SU-DHL-6 (cell line): Measurements from ENCODE around the gene POLR3B.

Experiments
- H2AFZ ChIP-seq: fragments of 200-600 bp; sonication (generic); 2 replicates; pipeline ENCODE4 v1.6.1; 2014; ENCODE audit warnings: low read depth, mild to moderate bottlenecking, moderate library complexity, mixed read lengths, antibody characterized with exemption, low read length; ENCODE audit not compliant: severe bottlenecking
- H3F3A ChIP-seq: fragments of 200-600 bp; shearing (Covaris generic); 2 replicates; pipeline ENCODE4 v1.6.0; 2016; ENCODE audit warnings: antibody characterized with exemption, mild to moderate bottlenecking; ENCODE audit not compliant: insufficient read depth
- H3K27ac ChIP-seq: fragments of 200-600 bp; sonication (generic); 2 replicates; pipeline ENCODE4 v1.5.1; 2016; ENCODE audit warnings: low read depth, mild to moderate bottlenecking, low read length, moderate library complexity, mixed read lengths
- H3K27me3 ChIP-seq: fragments of 200-600 bp; sonication (generic), shearing (Covaris generic); 2 replicates; pipeline ENCODE4 v1.6.0; 2014; ENCODE audit warnings: mild to moderate bottlenecking, low read length
- H3K36me3 ChIP-seq: fragments of 200-600 bp; sonication (generic); 2 replicates; pipeline ENCODE4 v1.6.1; 2014; ENCODE audit warnings: mild to moderate bottlenecking, low read length, mixed read lengths
- H3K4me2 ChIP-seq: fragments of 300-600, 200-600 bp; shearing (Covaris generic), sonication (generic); 2 replicates; pipeline ENCODE4 v1.6.0; 2014; ENCODE audit warnings: low read length, low read depth, mild to moderate bottlenecking; ENCODE audit not compliant: poor library complexity, severe bottlenecking
- H3K4me3 ChIP-seq: fragments of 200-600 bp; sonication (generic); 2 replicates; pipeline ENCODE4 v1.5.1; 2014; ENCODE audit warnings: antibody characterized with exemption, low read length, mild to moderate bottlenecking, mixed read lengths; ENCODE audit not compliant: insufficient read depth, poor library complexity, severe bottlenecking
- H3K79me2 ChIP-seq: fragments of 200-600 bp; sonication (generic); 2 replicates; pipeline ENCODE4 v1.6.1; 2014; ENCODE audit warnings: mild to moderate bottlenecking, low read length, moderate library complexity; ENCODE audit not compliant: insufficient read depth
- H3K9ac ChIP-seq: fragments of 200-600 bp; sonication (generic); 2 replicates; pipeline ENCODE4 v1.7.0; 2014; ENCODE audit warnings: mild to moderate bottlenecking, low read length
- H3K9me2 ChIP-seq: fragments of 200-600 bp; sonication (generic); replicated peaks from 2 replicates; pipeline ENCODE4 v1.6.1; 2014; ENCODE audit warnings: low read length; ENCODE audit not compliant: insufficient read depth
- H3K9me3 ChIP-seq: fragments of 200-600 bp; sonication (generic); 2 replicates; pipeline ENCODE4 v1.6.1; 2014; ENCODE audit warnings: low read length, mixed read lengths; ENCODE audit not compliant: insufficient read depth
- H4K20me1 ChIP-seq: fragments of 200-600 bp; sonication (generic); 2 replicates; pipeline ENCODE4 v1.6.1; 2014; ENCODE audit warnings: low read depth, mild to moderate bottlenecking, antibody characterized with exemption, low read length, moderate library complexity, mixed read lengths
- EZH2phosphoT487 ChIP-seq: fragments of 200-600 bp; sonication (generic), shearing (Covaris generic); conservative IDR thresholded peaks from 2 replicates; pipeline ENCODE4 v1.6.1; 2018; ENCODE audit warnings: mild to moderate bottlenecking, antibody characterized with exemption, low read length, moderate library complexity, mixed read lengths
- TF ChIP-seq, protein P1 (sequence below): fragments of 200-600 bp; sonication (generic); IDR thresholded peaks from one replicate; pipeline ENCODE4 v1.5.1; 2017; ENCODE audit warnings: antibody characterized with exemption, mild to moderate bottlenecking, low read length, moderate library complexity; ENCODE audit not compliant: insufficient read depth, poor library complexity, severe bottlenecking

Gene POLR3B

DNA sequence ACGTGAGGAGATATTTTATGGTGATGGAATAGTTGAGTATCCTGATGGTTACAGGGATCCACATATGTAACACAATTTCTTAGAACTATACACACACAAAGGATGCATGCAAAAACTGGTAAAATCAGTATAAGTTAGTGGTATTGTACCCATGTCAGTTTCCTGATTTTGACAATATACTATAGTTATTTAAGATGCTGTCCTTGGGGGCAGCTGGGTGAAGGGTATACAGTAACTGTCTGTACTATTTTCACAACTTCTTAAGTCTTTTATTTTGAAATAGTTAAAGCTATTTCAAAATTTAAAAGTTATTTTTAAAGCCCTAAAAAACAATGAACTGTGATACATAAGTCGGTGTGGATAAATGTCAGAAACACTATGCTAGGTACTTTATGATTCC is 24.5 kb upstream of the POLR3B start:
- Histone ChIP-seq H3K27me3 (no peaks in the 10 kb centered on the region), H2AFZ (no peak overlapping the region), H3K9me2 (no peaks in the 10 kb centered on the region), H4K20me1 (no peaks in the 10 kb centered on the region), H3K4me3 (no peak overlapping the region), H3K79me2 (no peaks in the 10 kb centered on the region), H3F3A (no peaks in the 10 kb centered on the region), H3K4me2 (no peak overlapping the region), H3K27ac (no peak overlapping the region), H3K36me3 (no peaks in the 10 kb centered on the region), H3K9me3 (no peaks in the 10 kb centered on the region), H3K9ac (no peak overlapping the region)
- TF ChIP-seq, protein P1, sequence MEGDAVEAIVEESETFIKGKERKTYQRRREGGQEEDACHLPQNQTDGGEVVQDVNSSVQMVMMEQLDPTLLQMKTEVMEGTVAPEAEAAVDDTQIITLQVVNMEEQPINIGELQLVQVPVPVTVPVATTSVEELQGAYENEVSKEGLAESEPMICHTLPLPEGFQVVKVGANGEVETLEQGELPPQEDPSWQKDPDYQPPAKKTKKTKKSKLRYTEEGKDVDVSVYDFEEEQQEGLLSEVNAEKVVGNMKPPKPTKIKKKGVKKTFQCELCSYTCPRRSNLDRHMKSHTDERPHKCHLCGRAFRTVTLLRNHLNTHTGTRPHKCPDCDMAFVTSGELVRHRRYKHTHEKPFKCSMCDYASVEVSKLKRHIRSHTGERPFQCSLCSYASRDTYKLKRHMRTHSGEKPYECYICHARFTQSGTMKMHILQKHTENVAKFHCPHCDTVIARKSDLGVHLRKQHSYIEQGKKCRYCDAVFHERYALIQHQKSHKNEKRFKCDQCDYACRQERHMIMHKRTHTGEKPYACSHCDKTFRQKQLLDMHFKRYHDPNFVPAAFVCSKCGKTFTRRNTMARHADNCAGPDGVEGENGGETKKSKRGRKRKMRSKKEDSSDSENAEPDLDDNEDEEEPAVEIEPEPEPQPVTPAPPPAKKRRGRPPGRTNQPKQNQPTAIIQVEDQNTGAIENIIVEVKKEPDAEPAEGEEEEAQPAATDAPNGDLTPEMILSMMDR, result no peak
- TF ChIP-seq EZH2phosphoT487, result no peak

GRCh38 chr12:106333756-106334155 is 23.8 kb upstream of the POLR3B start:
- Histone ChIP-seq H3K9me2 (no peaks in the 10 kb centered on the region), H3K9ac (no peak overlapping the region), H3K79me2 (no peaks in the 10 kb centered on the region), H3F3A (no peaks in the 10 kb centered on the region), H3K4me2 (no peak overlapping the region), H3K9me3 (no peaks in the 10 kb centered on the region), H3K27ac (no peak overlapping the region), H4K20me1 (no peaks in the 10 kb centered on the region), H3K4me3 (no peak overlapping the region), H3K36me3 (no peaks in the 10 kb centered on the region), H2AFZ (no peak overlapping the region), H3K27me3 (no peaks in the 10 kb centered on the region)
- TF ChIP-seq EZH2phosphoT487, result no peak
- TF ChIP-seq, protein P1, result no peak

- Histone ChIP-seq H3K36me3 (no peaks in the 10 kb centered on the region), H3K4me3 (no peak overlapping the region), H3K4me2 (no peak overlapping the region), H3K9ac (no peak overlapping the region), H3F3A (no peaks in the 10 kb centered on the region), H4K20me1 (no peaks in the 10 kb centered on the region), H3K9me3 (no peaks in the 10 kb centered on the region), H3K27ac (no peak overlapping the region), H2AFZ (no peak overlapping the region), H3K27me3 (no peaks in the 10 kb centered on the region), H3K79me2 (no peaks in the 10 kb centered on the region), H3K9me2 (no peaks in the 10 kb centered on the region)
- no peak for TF ChIP-seq EZH2phosphoT487
- TF ChIP-seq, protein P1, result no peak
Measured at GRCh38 chr12:106341086-106341877, 16.3 kb upstream of the POLR3B start.
